Neural cell (in vitro differentiated cells): ENCODE data around the gene DAND5. TPM values are rescaled to one million over a fixed set of nuclear protein-coding genes. Genes with fewer than 3 reads are reported as not detected.
"Not testable (repeated sequence)": the region's sequence is repeated elsewhere in the genome, so short reads cannot be mapped to it uniquely, and the experiment has no call there.

Source experiments
- H2AFZ ChIP-seq: fragments of 200-600, 300-800 bp; sonication (generic), shearing (Covaris generic); 2 replicates; pipeline ENCODE4 v1.6.0; 2014; ENCODE audit warnings: low read depth, mild to moderate bottlenecking, antibody characterized with exemption, low read length, moderate library complexity
- H3F3A ChIP-seq: fragments of 200-600 bp; shearing (Covaris generic); 2 replicates; pipeline ENCODE4 v1.6.1; 2016; ENCODE audit warnings: mild to moderate bottlenecking, moderate library complexity, mixed read lengths, antibody characterized with exemption, low read length; ENCODE audit not compliant: insufficient read depth, poor library complexity, severe bottlenecking
- H3K27ac ChIP-seq: fragments of 200-600, 300-800 bp; sonication (generic), shearing (Covaris generic); 2 replicates; pipeline ENCODE4 v1.5.1; 2014; ENCODE audit warnings: mild to moderate bottlenecking, low read length, moderate library complexity
- H3K27me3 ChIP-seq: fragments of 300-800, 200-600 bp; sonication (generic), shearing (Covaris generic); 2 replicates; pipeline ENCODE4 v1.6.0; 2014; ENCODE audit warnings: mild to moderate bottlenecking, low read depth, low read length, moderate library complexity; ENCODE audit not compliant: insufficient read depth
- H3K36me3 ChIP-seq: fragments of 300-800, 200-600 bp; sonication (generic), shearing (Covaris generic); 2 replicates; pipeline ENCODE4 v1.5.1; 2014; ENCODE audit warnings: mild to moderate bottlenecking, antibody characterized with exemption, low read length, moderate library complexity; ENCODE audit not compliant: insufficient read depth
- H3K4me2 ChIP-seq: fragments of 300-800, 200-600 bp; sonication (generic), shearing (Covaris generic); 2 replicates; pipeline ENCODE4 v1.6.0; 2014; ENCODE audit warnings: mild to moderate bottlenecking, low read length
- H3K4me3 ChIP-seq: fragments of 300-800, 200-600 bp; sonication (generic), shearing (Covaris generic); 2 replicates; pipeline ENCODE4 v1.5.1; 2014; ENCODE audit warnings: mild to moderate bottlenecking, low read length, moderate library complexity
- H3K79me2 ChIP-seq: fragments of 200-600 bp; shearing (Covaris generic); replicated peaks from 2 replicates; pipeline ENCODE4 v1.6.0; 2014; ENCODE audit warnings: mild to moderate bottlenecking, low read length, moderate library complexity; ENCODE audit not compliant: insufficient read depth
- H3K9ac ChIP-seq: fragments of 300-800, 200-600 bp; sonication (generic), shearing (Covaris generic); 2 replicates; pipeline ENCODE4 v1.6.1; 2016; ENCODE audit warnings: mild to moderate bottlenecking, low read length, mixed read lengths
- H3K9me2 ChIP-seq: fragments of 200-600 bp; shearing (Covaris generic); 2 replicates; pipeline ENCODE4 v1.6.1; 2016; ENCODE audit warnings: mild to moderate bottlenecking, low read length, mixed read lengths; ENCODE audit not compliant: insufficient read depth
- H3K9me3 ChIP-seq: fragments of 200-600, 300-800 bp; sonication (generic), shearing (Covaris generic); 2 replicates; pipeline ENCODE4 v1.6.1; 2016; ENCODE audit warnings: mild to moderate bottlenecking, mixed run types, low read length, moderate library complexity, mixed read lengths
- H4K20me1 ChIP-seq: fragments of 200-600 bp; shearing (Covaris generic); 2 replicates; pipeline ENCODE4 v1.6.1; 2016; ENCODE audit warnings: mild to moderate bottlenecking, mixed run types; ENCODE audit not compliant: insufficient read depth
- EP300 ChIP-seq: fragments of 450-650 bp; conservative IDR thresholded peaks from 2 replicates; pipeline ENCODE4 v1.6.1; 2014; ENCODE audit warnings: antibody characterized with exemption, mild to moderate bottlenecking, moderate library complexity; ENCODE audit not compliant: poor library complexity, severe bottlenecking
- EZH2 ChIP-seq: fragments of 200-600, 300-800 bp; shearing (Covaris generic), sonication (generic); IDR thresholded peaks from 2 replicates; pipeline ENCODE4 v1.6.1; 2014; ENCODE audit warnings: antibody characterized with exemption, low read length, borderline replicate concordance, mild to moderate bottlenecking; ENCODE audit not compliant: insufficient read depth, poor library complexity, severe bottlenecking
- MXI1 ChIP-seq: fragments of 450-650 bp; conservative IDR thresholded peaks from 2 replicates; pipeline ENCODE4 v1.6.1; 2014; ENCODE audit warnings: antibody characterized with exemption, mild to moderate bottlenecking; ENCODE audit not compliant: poor library complexity, severe bottlenecking
- POLR2AphosphoS5 ChIP-seq: IDR thresholded peaks from 2 replicates; pipeline ENCODE4 v1.6.1; 2012
- RAD21 ChIP-seq: fragments of 450-650 bp; conservative IDR thresholded peaks from 2 replicates; pipeline ENCODE4 v1.6.1; 2014; ENCODE audit warnings: antibody characterized with exemption, mild to moderate bottlenecking, moderate library complexity
- SMC3 ChIP-seq: fragments of 450-650 bp; conservative IDR thresholded peaks from 2 replicates; pipeline ENCODE4 v1.6.1; 2014; ENCODE audit warnings: antibody characterized with exemption, mild to moderate bottlenecking, moderate library complexity; ENCODE audit not compliant: poor library complexity
- TAF1 ChIP-seq: IDR thresholded peaks from 2 replicates; pipeline ENCODE4 v1.6.1; 2012; ENCODE audit warnings: low read depth
- polyA plus RNA-seq: library from polyadenylated mRNA; depleted of rRNA; stranded (reverse); fragments of >200 nt; gene quantifications from 2 replicates; pipeline ENCODE4 v1.2.3, GENCODE V29; 2014
- TF ChIP-seq, protein P1 (sequence below): fragments of 450-650 bp; IDR thresholded peaks from 2 replicates; pipeline ENCODE4 v1.5.1; 2014; ENCODE audit warnings: antibody characterized with exemption, mild to moderate bottlenecking, moderate library complexity; ENCODE audit not compliant: poor library complexity, severe bottlenecking
- TF ChIP-seq, protein P2 (sequence below): IDR thresholded peaks from 2 replicates; pipeline ENCODE4 v1.6.1; 2012; ENCODE audit warnings: borderline replicate concordance

DAND5 gene
- polyA plus RNA-seq, 1 donor from 2014 or later, result not detected

DNA sequence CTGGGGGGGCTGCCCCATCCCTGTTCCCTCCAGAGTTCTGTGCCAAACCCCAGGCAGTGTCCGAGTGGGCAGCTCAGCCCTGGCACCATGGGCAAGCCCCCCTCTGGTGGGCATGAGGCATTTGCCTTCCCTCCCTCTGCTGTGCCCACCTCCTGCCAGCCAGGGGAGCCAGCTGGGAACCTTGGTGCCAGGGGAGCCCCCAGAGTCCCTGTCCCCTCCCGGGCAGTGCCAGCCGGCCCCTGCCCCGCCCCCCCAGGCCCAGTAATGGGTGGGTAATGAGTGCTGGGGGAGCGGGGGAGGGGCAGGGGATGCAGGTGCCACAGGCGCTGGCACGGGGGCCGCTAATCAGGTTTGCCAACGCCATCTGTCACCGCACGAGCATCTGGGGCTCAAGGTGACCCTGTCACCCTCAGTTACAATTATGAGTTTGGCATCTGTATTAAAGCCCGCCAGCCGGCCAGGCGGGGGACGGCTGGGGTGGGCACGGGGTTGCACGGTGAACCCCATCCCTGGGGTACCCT lies 5.9 kb downstream of the DAND5 start:
- no peak overlapping the region for H3K27ac ChIP-seq
- no peak overlapping the region for H3K4me3 ChIP-seq

DNA sequence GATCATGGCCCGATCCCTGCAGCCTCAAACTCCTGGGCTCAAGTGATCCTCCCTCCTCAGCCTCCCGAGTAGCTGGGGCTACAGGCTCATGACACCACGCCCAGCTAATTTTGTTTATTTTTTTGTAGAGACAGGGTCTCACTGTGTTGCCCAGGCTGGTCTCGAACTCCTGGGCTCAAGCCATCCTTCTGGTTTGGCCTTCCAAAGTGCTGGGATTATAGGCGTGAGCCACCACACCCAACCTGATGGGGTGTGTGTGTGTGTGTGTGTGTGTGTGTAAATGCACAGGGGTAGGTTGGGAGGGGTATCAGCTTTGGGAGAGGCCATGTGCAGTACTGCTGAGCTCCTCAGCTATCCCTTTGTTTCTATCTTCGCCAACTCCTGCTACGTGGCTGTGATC lies 6.7 kb downstream of the DAND5 start:
- H3K4me2 ChIP-seq, H3K4me3 ChIP-seq, H3K27ac ChIP-seq, H3K9me3 ChIP-seq, H3K9ac ChIP-seq, H3K27me3 ChIP-seq, H2AFZ ChIP-seq, H3K36me3 ChIP-seq, H3F3A ChIP-seq, H3K79me2 ChIP-seq, H4K20me1 ChIP-seq, H3K9me2 ChIP-seq: not testable (repeated sequence)

More for the DNA sequence above, 5.9 kb downstream of the DAND5 start:
- Histone ChIP-seq H4K20me1 (no peaks in the 10 kb centered on the region), H2AFZ (no peak overlapping the region), H3K27me3 (no peaks in the 10 kb centered on the region), H3K9ac (no peak overlapping the region), H3K4me2 (no peak overlapping the region), H3K36me3 (no peaks in the 10 kb centered on the region), H3K9me3 (no peaks in the 10 kb centered on the region), H3K79me2 (no peaks in the 10 kb centered on the region), H3K9me2 (no peaks in the 10 kb centered on the region), H3F3A (no peaks in the 10 kb centered on the region)
- TF ChIP-seq EP300 (no peak), RAD21 (no peak), POLR2AphosphoS5 (no peak), EZH2 (no peak), SMC3 (no peak), MXI1 (no peak), TAF1 (no peak)
- TF ChIP-seq, protein P1, sequence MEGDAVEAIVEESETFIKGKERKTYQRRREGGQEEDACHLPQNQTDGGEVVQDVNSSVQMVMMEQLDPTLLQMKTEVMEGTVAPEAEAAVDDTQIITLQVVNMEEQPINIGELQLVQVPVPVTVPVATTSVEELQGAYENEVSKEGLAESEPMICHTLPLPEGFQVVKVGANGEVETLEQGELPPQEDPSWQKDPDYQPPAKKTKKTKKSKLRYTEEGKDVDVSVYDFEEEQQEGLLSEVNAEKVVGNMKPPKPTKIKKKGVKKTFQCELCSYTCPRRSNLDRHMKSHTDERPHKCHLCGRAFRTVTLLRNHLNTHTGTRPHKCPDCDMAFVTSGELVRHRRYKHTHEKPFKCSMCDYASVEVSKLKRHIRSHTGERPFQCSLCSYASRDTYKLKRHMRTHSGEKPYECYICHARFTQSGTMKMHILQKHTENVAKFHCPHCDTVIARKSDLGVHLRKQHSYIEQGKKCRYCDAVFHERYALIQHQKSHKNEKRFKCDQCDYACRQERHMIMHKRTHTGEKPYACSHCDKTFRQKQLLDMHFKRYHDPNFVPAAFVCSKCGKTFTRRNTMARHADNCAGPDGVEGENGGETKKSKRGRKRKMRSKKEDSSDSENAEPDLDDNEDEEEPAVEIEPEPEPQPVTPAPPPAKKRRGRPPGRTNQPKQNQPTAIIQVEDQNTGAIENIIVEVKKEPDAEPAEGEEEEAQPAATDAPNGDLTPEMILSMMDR, result no peak
- TF ChIP-seq, protein P2, sequence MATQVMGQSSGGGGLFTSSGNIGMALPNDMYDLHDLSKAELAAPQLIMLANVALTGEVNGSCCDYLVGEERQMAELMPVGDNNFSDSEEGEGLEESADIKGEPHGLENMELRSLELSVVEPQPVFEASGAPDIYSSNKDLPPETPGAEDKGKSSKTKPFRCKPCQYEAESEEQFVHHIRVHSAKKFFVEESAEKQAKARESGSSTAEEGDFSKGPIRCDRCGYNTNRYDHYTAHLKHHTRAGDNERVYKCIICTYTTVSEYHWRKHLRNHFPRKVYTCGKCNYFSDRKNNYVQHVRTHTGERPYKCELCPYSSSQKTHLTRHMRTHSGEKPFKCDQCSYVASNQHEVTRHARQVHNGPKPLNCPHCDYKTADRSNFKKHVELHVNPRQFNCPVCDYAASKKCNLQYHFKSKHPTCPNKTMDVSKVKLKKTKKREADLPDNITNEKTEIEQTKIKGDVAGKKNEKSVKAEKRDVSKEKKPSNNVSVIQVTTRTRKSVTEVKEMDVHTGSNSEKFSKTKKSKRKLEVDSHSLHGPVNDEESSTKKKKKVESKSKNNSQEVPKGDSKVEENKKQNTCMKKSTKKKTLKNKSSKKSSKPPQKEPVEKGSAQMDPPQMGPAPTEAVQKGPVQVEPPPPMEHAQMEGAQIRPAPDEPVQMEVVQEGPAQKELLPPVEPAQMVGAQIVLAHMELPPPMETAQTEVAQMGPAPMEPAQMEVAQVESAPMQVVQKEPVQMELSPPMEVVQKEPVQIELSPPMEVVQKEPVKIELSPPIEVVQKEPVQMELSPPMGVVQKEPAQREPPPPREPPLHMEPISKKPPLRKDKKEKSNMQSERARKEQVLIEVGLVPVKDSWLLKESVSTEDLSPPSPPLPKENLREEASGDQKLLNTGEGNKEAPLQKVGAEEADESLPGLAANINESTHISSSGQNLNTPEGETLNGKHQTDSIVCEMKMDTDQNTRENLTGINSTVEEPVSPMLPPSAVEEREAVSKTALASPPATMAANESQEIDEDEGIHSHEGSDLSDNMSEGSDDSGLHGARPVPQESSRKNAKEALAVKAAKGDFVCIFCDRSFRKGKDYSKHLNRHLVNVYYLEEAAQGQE, result no peak

DNA sequence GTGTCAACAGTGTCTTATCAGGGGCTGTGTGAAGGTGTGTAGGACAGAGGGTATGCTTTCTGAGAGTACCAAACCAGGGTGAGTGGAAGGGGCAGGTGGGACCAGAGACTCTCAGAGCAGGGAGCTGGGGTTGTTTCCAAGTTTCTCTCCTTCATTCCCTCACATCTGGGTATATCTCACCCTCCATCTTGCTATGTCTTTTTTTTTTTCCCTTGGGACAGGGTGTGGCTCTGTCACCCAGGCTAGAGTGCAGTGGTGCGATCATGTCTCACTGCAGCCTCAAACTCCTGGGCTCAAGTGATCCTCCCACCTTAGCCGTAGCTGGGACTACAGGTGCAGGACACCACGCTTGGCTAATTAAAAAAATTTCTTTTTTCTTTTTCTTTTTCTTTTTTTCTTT lies 10.6 kb downstream of the DAND5 start:
- Histone ChIP-seq H3K4me2 (no peak overlapping the region), H3K9ac (no peak overlapping the region), H3K9me3 (no peaks in the 10 kb centered on the region), H3K27me3 (peaks cover 11% of the 10 kb centered on the region), H2AFZ (no peak overlapping the region), H4K20me1 (no peaks in the 10 kb centered on the region), H3F3A (no peaks in the 10 kb centered on the region), H3K79me2 (no peaks in the 10 kb centered on the region), H3K9me2 (no peaks in the 10 kb centered on the region), H3K4me3 (no peak overlapping the region), H3K36me3 (no peaks in the 10 kb centered on the region), H3K27ac (no peak overlapping the region)
- TF ChIP-seq MXI1, result no peak
- TF ChIP-seq, protein P2, result no peak
